Panc1 (cell line): ENCODE measurements around the gene BMP7. TPM values are rescaled to one million over a fixed set of nuclear protein-coding genes. Genes with fewer than 3 reads are reported as not detected.

Experiments
- ATAC-seq: fragments of 200-7000 bp; cut with Tn5 transposase; 2 replicates; pipeline ENCODE4 v1.9.1; 2020; ENCODE audit warnings: mild to moderate bottlenecking, moderate library complexity
- BruUV-seq: library from RNA; stranded (reverse); fragments of 400-500 nt; replicated peaks from 2 replicates; lab custom pipeline; 2021; lab: Mats Ljungman, UMichigan
- CTCF ChIA-PET: fragments of 300-600 bp; sonication (Branson Sonifier 250); formaldehyde crosslinking; loops from one replicate; lab custom pipeline; 2022; ENCODE audit warnings: antibody characterized with exemption; lab: Charles Lee
- POLR2A ChIA-PET: fragments of 300-600 bp; sonication (Branson Sonifier 250); formaldehyde crosslinking; loops from one replicate; lab custom pipeline; 2022; ENCODE audit warnings: antibody characterized with exemption; lab: Charles Lee
- DNase-seq: peaks from one replicate; pipeline ENCODE4 v3.0.0-alpha.2; 2010; ENCODE audit warnings: low read depth, low spot score
- H3K27ac ChIP-seq: 2 replicates; pipeline ENCODE4 v1.5.1; 2011; ENCODE audit warnings: mild to moderate bottlenecking, low read length, inconsistent platforms
- H3K27me3 ChIP-seq: fragments of 200-500 bp; sonication (Bioruptor generic); 2 replicates; pipeline ENCODE4 v1.6.0; 2014; ENCODE audit warnings: low read length, inconsistent platforms; ENCODE audit not compliant: control insufficient read depth, insufficient read depth
- H3K36me3 ChIP-seq: fragments of 200-500 bp; sonication (Bioruptor generic); 2 replicates; pipeline ENCODE4 v1.5.1; 2014; ENCODE audit warnings: inconsistent platforms, mild to moderate bottlenecking, low read length, moderate library complexity; ENCODE audit not compliant: control insufficient read depth, insufficient read depth
- H3K4me1 ChIP-seq: 2 replicates; pipeline ENCODE4 v1.5.1; 2011; ENCODE audit warnings: inconsistent platforms, mild to moderate bottlenecking, low read length, moderate library complexity; ENCODE audit not compliant: control insufficient read depth, insufficient read depth
- H3K4me3 ChIP-seq, 2 experiments: 2 replicates each; pipeline ENCODE4 v1.5.1; 2011 to 2012; ENCODE audit warnings: low read depth in 2 of 2, low read length in 2 of 2, mild to moderate bottlenecking in 2 of 2, inconsistent platforms in 1 of 2, moderate library complexity in 1 of 2
- H3K9me3 ChIP-seq: fragments of 200-500 bp; sonication (Bioruptor generic); 2 replicates; pipeline ENCODE4 v1.5.1; 2014; ENCODE audit warnings: low read depth, mild to moderate bottlenecking, inconsistent platforms, low read length, moderate library complexity; ENCODE audit not compliant: control insufficient read depth, insufficient read depth
- POLR2AphosphoS5 ChIP-seq: IDR thresholded peaks from 2 replicates; pipeline ENCODE4 v1.6.1; 2012; ENCODE audit warnings: mild to moderate bottlenecking, low read depth, low read length, moderate library complexity
- SIN3A ChIP-seq: IDR thresholded peaks from 2 replicates; pipeline ENCODE4 v1.6.1; 2012; ENCODE audit warnings: low read depth, mild to moderate bottlenecking, low read length, moderate library complexity, borderline replicate concordance; ENCODE audit not compliant: insufficient read depth
- TCF7L2 ChIP-seq: IDR thresholded peaks from 2 replicates; pipeline ENCODE4 v1.6.1; 2011; ENCODE audit warnings: mild to moderate bottlenecking, low read depth, low read length, inconsistent platforms
- in situ Hi-C: cut with HindIII; loops from 2 replicates; pipeline ENCODE4 v1.10.0; 2016; ENCODE audit warnings: low sequenced_read_pairs, low pct_unique_long_range_greater_than_20kb
- intact Hi-C: fragments of 100-400 bp; cut with micrococcal nuclease; formaldehyde crosslinking; loops from one replicate; pipeline ENCODE4 v1.10.0; 2022; ENCODE audit not compliant: unreplicated experiment
- total RNA-seq: library from RNA; stranded (reverse); gene quantifications from one replicate; pipeline ENCODE4 v1.2.1, GENCODE V29; 2021; ENCODE audit not compliant: unreplicated experiment
- TF ChIP-seq, protein P1 (sequence below): fragments of 450-650 bp; IDR thresholded peaks from 2 replicates; pipeline ENCODE4 v1.5.1; 2017; ENCODE audit warnings: mild to moderate bottlenecking
- TF ChIP-seq, protein P2 (sequence below), 2 experiments: IDR thresholded peaks; 2 replicates each; pipeline ENCODE4 v1.6.1; 2011 to 2012; ENCODE audit warnings: low read depth in 2 of 2, control low read depth in 1 of 2, low read length in 1 of 2, mild to moderate bottlenecking in 1 of 2, moderate library complexity in 1 of 2; ENCODE audit not compliant: insufficient read depth in 1 of 2

BMP7 gene
- total RNA-seq, 1 experiment from 2014 or later = 11.5 TPM

DNA sequence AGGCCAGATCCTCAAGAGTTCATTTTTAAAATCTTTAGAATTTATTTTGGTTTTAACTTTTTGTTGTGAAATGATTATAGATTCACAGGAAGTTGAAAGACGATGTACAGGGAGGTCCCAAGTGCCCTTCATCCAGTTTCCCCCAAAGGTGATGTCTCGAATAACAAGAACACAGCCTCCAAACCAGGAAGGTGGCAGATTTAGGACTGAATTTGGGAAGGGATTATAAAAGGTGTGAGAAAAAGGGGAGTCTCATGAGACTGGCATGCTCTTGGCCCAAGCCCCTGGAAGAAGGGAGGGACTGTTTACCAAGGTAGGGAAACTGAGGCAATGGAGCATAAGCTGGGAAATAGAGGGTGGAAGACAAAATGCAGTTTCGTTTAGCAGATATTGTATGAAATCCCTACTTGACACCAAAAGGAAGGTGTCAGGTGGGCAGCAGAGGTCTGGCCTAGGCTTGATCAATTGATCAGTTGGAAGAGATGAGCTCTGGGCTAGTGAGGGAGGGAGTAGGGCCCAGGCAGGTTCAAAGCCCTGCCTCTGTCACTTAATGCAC lies 81.2 kb downstream of the BMP7 start:
- no peak overlapping the region for H3K4me3 ChIP-seq
- ChIA-PET CTCF (no interaction called here), POLR2A (no interaction called here)
- H3K36me3 ChIP-seq = no peaks in the 10 kb centered on the region
- intact Hi-C loops (no loop called here), in situ Hi-C loops (no loop called here)
- TF ChIP-seq SIN3A (no peak), POLR2AphosphoS5 (no peak), TCF7L2 (no peak)
- TF ChIP-seq, protein P1, sequence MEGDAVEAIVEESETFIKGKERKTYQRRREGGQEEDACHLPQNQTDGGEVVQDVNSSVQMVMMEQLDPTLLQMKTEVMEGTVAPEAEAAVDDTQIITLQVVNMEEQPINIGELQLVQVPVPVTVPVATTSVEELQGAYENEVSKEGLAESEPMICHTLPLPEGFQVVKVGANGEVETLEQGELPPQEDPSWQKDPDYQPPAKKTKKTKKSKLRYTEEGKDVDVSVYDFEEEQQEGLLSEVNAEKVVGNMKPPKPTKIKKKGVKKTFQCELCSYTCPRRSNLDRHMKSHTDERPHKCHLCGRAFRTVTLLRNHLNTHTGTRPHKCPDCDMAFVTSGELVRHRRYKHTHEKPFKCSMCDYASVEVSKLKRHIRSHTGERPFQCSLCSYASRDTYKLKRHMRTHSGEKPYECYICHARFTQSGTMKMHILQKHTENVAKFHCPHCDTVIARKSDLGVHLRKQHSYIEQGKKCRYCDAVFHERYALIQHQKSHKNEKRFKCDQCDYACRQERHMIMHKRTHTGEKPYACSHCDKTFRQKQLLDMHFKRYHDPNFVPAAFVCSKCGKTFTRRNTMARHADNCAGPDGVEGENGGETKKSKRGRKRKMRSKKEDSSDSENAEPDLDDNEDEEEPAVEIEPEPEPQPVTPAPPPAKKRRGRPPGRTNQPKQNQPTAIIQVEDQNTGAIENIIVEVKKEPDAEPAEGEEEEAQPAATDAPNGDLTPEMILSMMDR = no peak
- TF ChIP-seq, protein P2, sequence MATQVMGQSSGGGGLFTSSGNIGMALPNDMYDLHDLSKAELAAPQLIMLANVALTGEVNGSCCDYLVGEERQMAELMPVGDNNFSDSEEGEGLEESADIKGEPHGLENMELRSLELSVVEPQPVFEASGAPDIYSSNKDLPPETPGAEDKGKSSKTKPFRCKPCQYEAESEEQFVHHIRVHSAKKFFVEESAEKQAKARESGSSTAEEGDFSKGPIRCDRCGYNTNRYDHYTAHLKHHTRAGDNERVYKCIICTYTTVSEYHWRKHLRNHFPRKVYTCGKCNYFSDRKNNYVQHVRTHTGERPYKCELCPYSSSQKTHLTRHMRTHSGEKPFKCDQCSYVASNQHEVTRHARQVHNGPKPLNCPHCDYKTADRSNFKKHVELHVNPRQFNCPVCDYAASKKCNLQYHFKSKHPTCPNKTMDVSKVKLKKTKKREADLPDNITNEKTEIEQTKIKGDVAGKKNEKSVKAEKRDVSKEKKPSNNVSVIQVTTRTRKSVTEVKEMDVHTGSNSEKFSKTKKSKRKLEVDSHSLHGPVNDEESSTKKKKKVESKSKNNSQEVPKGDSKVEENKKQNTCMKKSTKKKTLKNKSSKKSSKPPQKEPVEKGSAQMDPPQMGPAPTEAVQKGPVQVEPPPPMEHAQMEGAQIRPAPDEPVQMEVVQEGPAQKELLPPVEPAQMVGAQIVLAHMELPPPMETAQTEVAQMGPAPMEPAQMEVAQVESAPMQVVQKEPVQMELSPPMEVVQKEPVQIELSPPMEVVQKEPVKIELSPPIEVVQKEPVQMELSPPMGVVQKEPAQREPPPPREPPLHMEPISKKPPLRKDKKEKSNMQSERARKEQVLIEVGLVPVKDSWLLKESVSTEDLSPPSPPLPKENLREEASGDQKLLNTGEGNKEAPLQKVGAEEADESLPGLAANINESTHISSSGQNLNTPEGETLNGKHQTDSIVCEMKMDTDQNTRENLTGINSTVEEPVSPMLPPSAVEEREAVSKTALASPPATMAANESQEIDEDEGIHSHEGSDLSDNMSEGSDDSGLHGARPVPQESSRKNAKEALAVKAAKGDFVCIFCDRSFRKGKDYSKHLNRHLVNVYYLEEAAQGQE (IDR thresholded peaks at IDR 0.05; ENCODE audit: insufficient read depth in 1 of 2, low read depth in 2 of 2, low read length in 1 of 2) = no peak
- no peaks in the 10 kb centered on the region for H3K4me1 ChIP-seq
- no peak overlapping the region for H3K27ac ChIP-seq
- DNase-seq (no peak), ATAC-seq (no peak)
- no TSS peak for BruUV-seq
- H3K27me3 ChIP-seq = no peaks in the 10 kb centered on the region
- no peaks in the 10 kb centered on the region for H3K9me3 ChIP-seq

DNA sequence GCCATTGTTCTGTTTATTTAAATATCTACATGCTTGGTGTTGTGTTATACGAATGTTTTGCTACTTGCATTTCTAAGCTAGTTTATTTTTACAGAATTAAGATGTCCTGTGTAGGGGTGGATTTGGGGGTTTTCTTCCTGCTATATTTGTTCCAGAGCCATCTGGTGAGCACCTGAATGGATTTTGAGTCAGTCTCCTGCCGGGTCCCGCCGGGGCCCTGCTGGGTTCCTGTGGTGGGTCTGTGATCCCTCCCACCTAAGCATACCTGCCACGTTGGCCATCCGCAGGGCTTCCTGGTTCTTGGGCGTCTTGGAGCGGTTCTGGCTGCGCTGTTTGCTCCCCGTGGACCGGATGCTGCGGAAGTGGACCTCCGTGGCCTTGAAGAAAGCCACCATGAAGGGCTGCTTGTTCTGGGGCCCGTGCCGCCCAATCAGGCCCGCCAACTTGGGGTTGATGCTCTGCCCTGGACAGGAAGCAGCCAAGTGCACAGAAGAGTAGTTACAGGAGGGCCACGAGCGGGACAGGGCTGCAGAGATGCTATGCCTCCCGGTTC lies 82.9 kb downstream of the BMP7 start:
- Histone ChIP-seq H3K36me3 (no peaks in the 10 kb centered on the region), H3K9me3 (no peaks in the 10 kb centered on the region), H3K27me3 (no peaks in the 10 kb centered on the region), H3K4me1 (no peaks in the 10 kb centered on the region), H3K27ac (no peak overlapping the region), H3K4me3 (no peak overlapping the region)
- TF ChIP-seq SIN3A (no peak), TCF7L2 (no peak), POLR2AphosphoS5 (no peak)
- TF ChIP-seq, protein P2 (IDR thresholded peaks at IDR 0.05; ENCODE audit: insufficient read depth in 1 of 2, low read depth in 2 of 2, low read length in 1 of 2) = no peak
- TF ChIP-seq, protein P1 = no peak
- BruUV-seq = no TSS peak
- POLR2A ChIA-PET = no interaction called here
- no peak for ATAC-seq
- CTCF ChIA-PET = no interaction called here
- no peak for DNase-seq
- in situ Hi-C loops (no loop called here), intact Hi-C loops (no loop called here)
